Spleen (tissue), 11 donors: ENCODE results near the gene LMF1. TPM values are rescaled to one million over a fixed set of nuclear protein-coding genes. Genes with fewer than 3 reads are reported as not detected.
A peak's percentile ranks its signal among the peaks of the same experiment; 100 is the strongest.

Experiments used
- DNase-seq: peaks from one replicate; pipeline ENCODE4 v3.0.0-alpha.2; 2020
- H3K27ac ChIP-seq, 8 donors: fragments of 200-600 bp; sonication (generic) in 7 of 8; 1 replicate in 4 of 8; 2 replicates in 4 of 8; pipeline versions ENCODE4 v1.5.0 to v1.8.0; 2016 to 2021; ENCODE audit warnings: inconsistent platforms in 4 of 8, mild to moderate bottlenecking in 4 of 8, moderate library complexity in 1 of 8
- H3K27me3 ChIP-seq, 7 donors: fragments of 200-600 bp; sonication (generic) in 6 of 7; replicated peaks in 1 of 7; 1 replicate in 4 of 7; 2 replicates in 3 of 7; pipeline versions ENCODE4 v1.5.0 to v1.8.0; 2016 to 2021; ENCODE audit warnings: inconsistent platforms in 3 of 7, mild to moderate bottlenecking in 1 of 7
- H3K36me3 ChIP-seq, 6 donors: fragments of 200-600 bp; sonication (generic) in 5 of 6; 1 replicate in 4 of 6; 2 replicates in 2 of 6; pipeline versions ENCODE4 v1.5.0 to v1.8.0; 2016 to 2021; ENCODE audit warnings: inconsistent platforms in 2 of 6
- H3K4me1 ChIP-seq, 6 donors: fragments of 200-600 bp; sonication (generic) in 5 of 6; 1 replicate in 3 of 6; 2 replicates in 3 of 6; pipeline versions ENCODE4 v1.5.0 to v1.8.0; 2016 to 2021; ENCODE audit warnings: inconsistent platforms in 3 of 6
- H3K4me3 ChIP-seq, 8 donors: fragments of 200-600 bp; sonication (generic) in 7 of 8; 1 replicate in 4 of 8; 2 replicates in 4 of 8; pipeline versions ENCODE4 v1.5.0 to v1.8.0; 2016 to 2021; ENCODE audit warnings: inconsistent platforms in 4 of 8, mild to moderate bottlenecking in 4 of 8, moderate library complexity in 2 of 8
- H3K9me3 ChIP-seq, 8 donors: fragments of 200-600 bp; sonication (generic) in 7 of 8; 1 replicate in 4 of 8; 2 replicates in 4 of 8; pipeline versions ENCODE4 v1.5.0 to v1.8.0; 2016 to 2021; ENCODE audit warnings: inconsistent platforms in 4 of 8
- POLR2A ChIP-seq, 3 donors: fragments of 450-650 bp; IDR thresholded peaks; one replicate each; pipeline ENCODE4 v1.5.1; 2017; ENCODE audit warnings: antibody characterized with exemption in 3 of 3, mild to moderate bottlenecking in 1 of 3
- POLR2AphosphoS5 ChIP-seq, 3 donors: sonication (generic); formaldehyde crosslinking; IDR thresholded peaks; one replicate each; pipeline ENCODE4 v1.5.1; 2017; ENCODE audit warnings: antibody characterized with exemption in 3 of 3
- WGBS, 5 donors: extraction: QIAGEN DNeasy Blood & Tissue Kit in 3 of 5; methylation state at CpG; one replicate each; pipeline versions ENCODE4 v1.1.5 to v1.1.7; 2013 to 2018; 5-methylcytosine and 5-hydroxymethylcytosine counted together
- intact Hi-C: fragments of 100-400 bp; cut with DNase I; formaldehyde crosslinking; loops from one replicate; pipeline ENCODE4 v1.15.0; 2023; ENCODE audit warnings: low total_unique reads
- polyA plus RNA-seq, 3 donors: library from polyadenylated mRNA; stranded (reverse); fragments of 200-250 nt; gene quantifications; one replicate each; pipeline ENCODE4 v1.2.1, GENCODE V29; 2013
- total RNA-seq, 7 donors: library from RNA; depleted of rRNA in 3 of 7; stranded (reverse); fragments of >200 nt in 3 of 7; fragmentation: NEBNext Ultra II Directional in 4 of 7; extraction: Animal tissue kit (Norgen Biotek cat#: 25700) in 4 of 7; gene quantifications; one replicate each; pipeline versions ENCODE4 v1.1.0 to v1.2.1, GENCODE V29; 2016 to 2021
- TF ChIP-seq, protein P1 (sequence below), 11 experiments: fragments of 200-600 bp in 7 of 11; fragments of 450-650 bp in 4 of 11; sonication (generic) in 4 of 11; IDR thresholded peaks in 8 of 11; conservative IDR thresholded peaks in 3 of 11; 1 replicate in 7 of 11; 2 replicates in 4 of 11; pipeline versions ENCODE4 v1.4.0 to v1.8.0; 2016 to 2021; ENCODE audit warnings: antibody characterized with exemption in 11 of 11, inconsistent platforms in 4 of 11, mild to moderate bottlenecking in 1 of 11
- donor health status: healthy with polysubstance abuse.
- donor health status: DM: no; HTN: no; CAD: no; lungs with moderate emphysema.
- donor health status: DM: no; HTN: no; CAD: no.
- donor health status: Bipolar disorder and iron deficiency.
- donor health status: healthy.
- donor health status: DM: no; HTN: no; CAD: no.
- donor health status: DM: yes; HTN: yes; CAD: no.

The LMF1 gene
- total and polyA plus RNA-seq, 10 donors, result 10.4 to 57.6 (median 32.5) TPM

DNA sequence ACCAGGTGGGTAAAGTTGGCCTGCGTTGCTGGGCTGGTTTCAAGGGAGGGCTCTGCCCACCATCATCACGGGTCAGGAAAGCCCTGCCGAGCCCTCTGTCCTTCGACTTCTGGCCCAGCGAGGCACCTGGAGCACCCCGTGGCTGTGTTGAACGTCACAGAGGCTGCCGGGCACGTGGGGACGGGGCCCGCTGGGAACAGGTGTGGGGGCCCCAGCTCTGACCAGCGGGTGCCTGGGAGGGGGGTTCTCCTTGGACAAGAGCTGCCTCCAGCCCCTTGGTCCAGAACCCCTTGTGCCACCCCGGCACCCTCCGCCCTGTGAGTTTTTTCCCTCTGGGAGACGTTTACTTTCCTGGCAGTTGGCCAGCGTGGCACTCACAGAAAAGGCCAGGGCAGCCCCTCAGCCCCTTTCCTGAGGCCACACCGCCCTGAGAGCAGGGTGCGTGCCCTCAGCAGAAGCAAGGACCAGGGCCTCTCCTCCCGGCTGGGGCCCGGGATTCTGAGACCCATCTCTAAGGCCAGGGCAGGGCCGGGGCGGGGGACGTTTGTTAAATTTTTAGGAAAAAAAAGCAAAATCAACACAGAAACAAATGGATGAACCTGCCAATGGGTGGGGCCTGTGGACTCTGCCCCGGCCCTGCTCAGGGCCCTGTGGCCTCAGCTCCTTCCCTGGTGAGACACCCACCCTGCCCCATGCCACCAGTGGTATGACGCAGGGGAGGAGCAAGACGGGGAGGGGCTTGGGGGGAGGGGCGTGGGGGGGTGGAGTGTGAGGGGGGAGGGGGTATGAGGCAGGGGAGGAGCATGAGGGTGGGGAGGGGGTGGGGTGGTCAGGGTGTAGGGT is 139.0 kb downstream of the LMF1 start:
- Histone ChIP-seq H3K27me3 (peaks cover 0 to 49% (median 0%) of the 10 kb centered on the region in 7 donors), H3K4me3 (no peak overlapping the region), H3K9me3 (peaks cover 4 to 29% (median 18%) of the 10 kb centered on the region in 8 donors), H3K36me3 (no peaks in the 10 kb centered on the region), H3K27ac (peak overlapping the region in 2 of 8 donors; percentile 15 to 17), H3K4me1 (peaks cover 0 to 18% (median 7%) of the 10 kb centered on the region in 6 donors)
- TF ChIP-seq POLR2AphosphoS5 (IDR thresholded peaks at IDR 0.05) (no peak), POLR2A (IDR thresholded peaks at IDR 0.05) (no peak)
- TF ChIP-seq, protein P1, sequence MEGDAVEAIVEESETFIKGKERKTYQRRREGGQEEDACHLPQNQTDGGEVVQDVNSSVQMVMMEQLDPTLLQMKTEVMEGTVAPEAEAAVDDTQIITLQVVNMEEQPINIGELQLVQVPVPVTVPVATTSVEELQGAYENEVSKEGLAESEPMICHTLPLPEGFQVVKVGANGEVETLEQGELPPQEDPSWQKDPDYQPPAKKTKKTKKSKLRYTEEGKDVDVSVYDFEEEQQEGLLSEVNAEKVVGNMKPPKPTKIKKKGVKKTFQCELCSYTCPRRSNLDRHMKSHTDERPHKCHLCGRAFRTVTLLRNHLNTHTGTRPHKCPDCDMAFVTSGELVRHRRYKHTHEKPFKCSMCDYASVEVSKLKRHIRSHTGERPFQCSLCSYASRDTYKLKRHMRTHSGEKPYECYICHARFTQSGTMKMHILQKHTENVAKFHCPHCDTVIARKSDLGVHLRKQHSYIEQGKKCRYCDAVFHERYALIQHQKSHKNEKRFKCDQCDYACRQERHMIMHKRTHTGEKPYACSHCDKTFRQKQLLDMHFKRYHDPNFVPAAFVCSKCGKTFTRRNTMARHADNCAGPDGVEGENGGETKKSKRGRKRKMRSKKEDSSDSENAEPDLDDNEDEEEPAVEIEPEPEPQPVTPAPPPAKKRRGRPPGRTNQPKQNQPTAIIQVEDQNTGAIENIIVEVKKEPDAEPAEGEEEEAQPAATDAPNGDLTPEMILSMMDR (IDR thresholded peaks at IDR 0.05 in 8 of 11, conservative IDR thresholded peaks at IDR 0.05 in 3 of 11), result no peak
- DNase-seq, result no peak
- WGBS, 5 donors, result 62 to 70% (median 66%) methylated on average over 15 to 27 of the region's 27 CpGs
- intact Hi-C loops, result no loop called here

DNA sequence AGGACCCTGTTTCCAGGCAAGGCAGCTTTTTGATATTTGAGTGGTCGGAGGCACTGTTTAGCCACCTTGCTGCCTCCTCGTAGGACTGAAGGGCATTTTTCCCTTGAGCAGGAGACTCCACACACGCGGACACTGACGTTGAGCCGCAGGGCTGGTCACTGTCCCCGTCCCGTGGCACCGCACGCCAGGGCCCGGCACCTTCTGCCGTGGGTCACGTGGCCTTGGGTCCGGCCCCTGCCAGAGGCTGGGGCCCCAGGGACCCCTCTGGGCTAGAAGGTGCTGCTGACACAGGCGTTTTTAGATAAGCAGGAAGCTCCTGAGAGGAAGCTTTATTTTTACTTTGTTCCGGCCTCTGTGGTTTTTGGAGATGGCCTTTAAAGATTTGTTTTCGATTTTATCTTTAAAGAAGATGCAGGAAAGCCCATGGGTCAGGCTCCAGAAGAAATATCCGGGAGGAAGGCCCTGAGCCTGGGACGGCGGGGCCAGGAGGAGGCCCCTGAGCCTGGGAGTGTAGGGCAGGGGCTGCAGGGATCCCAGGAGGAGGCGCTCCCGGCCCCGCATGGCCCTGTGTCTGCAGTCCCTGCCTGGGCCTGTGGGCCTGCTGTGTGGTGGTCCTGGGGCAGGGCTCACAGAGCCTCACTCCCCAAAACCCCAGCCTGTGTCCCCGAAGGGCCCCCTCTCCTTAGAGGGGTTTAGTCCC is 139.8 kb downstream of the LMF1 start:
- DNase-seq, result no peak
- H3K9me3 ChIP-seq, result peaks cover 0 to 22% (median 10%) of the 10 kb centered on the region in 8 donors
- no peak overlapping the region for H3K4me3 ChIP-seq
- peak overlapping the region in 2 of 8 donors; percentile 15 to 17 for H3K27ac ChIP-seq
- H3K4me1 ChIP-seq, result peaks cover 0 to 18% (median 7%) of the 10 kb centered on the region in 6 donors
- H3K27me3 ChIP-seq, result peaks cover 0 to 52% (median 0%) of the 10 kb centered on the region in 7 donors
- TF ChIP-seq, protein P1 (IDR thresholded peaks at IDR 0.05 in 8 of 11, conservative IDR thresholded peaks at IDR 0.05 in 3 of 11), result no peak
- peak in 2 of 3 donors; percentile 54 to 58 for TF ChIP-seq POLR2AphosphoS5 (IDR thresholded peaks at IDR 0.05)
- intact Hi-C loops, result no loop called here
- 20 to 41% (median 27%) methylated on average over 16 to 24 of the region's 24 CpGs for WGBS, 5 donors
- H3K36me3 ChIP-seq, result no peaks in the 10 kb centered on the region

DNA sequence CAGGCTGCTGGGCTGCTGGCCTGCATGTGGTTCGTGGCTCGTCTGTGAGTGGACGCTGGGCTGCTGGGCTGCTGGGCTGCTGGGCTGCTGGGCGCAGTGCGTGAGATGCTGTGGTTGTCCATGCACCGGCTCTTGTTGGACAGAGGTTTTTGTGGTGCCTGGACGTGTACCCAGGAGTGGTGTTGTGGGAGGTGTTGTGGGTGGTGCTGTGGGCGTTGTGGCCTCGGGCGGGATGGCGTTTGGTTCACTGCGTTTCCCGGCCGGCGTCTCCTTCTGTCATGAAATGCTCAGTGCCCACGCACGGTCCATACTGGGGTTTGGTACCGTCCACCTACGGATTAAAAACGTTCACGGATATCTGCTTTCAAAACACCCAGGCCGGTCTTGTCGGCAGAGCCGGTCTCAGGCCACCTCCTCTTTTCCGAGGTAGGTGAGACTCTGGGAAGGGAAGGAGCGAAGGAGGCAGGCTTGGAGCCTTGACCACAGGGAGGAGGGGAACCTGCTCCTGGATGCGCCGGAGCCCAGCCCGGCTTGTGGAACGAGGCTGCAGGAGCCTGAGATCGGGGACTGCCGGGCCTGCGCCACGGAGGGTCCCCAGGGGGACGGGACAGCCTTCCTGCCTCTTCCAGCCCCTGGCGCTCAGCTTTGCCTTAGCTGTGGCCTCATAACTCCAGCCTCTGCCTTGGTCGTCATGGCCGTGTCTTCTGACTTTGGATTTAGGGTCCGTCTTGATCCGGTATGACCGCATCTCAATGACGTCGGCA is 140.5 kb downstream of the LMF1 start:
- Histone ChIP-seq H3K9me3 (peaks cover 0 to 14% (median 3%) of the 10 kb centered on the region in 8 donors), H3K4me1 (peaks cover 0 to 25% (median 9%) of the 10 kb centered on the region in 6 donors), H3K4me3 (no peak overlapping the region), H3K36me3 (no peaks in the 10 kb centered on the region), H3K27me3 (peaks cover 0 to 60% (median 0%) of the 10 kb centered on the region in 7 donors), H3K27ac (no peak overlapping the region)
- intact Hi-C loops, result no loop called here
- TF ChIP-seq POLR2A (IDR thresholded peaks at IDR 0.05) (no peak), POLR2AphosphoS5 (IDR thresholded peaks at IDR 0.05) (no peak)
- TF ChIP-seq, protein P1 (IDR thresholded peaks at IDR 0.05 in 8 of 11, conservative IDR thresholded peaks at IDR 0.05 in 3 of 11), result no peak
- DNase-seq, result no peak
- WGBS, 5 donors, result 81 to 88% (median 84%) methylated on average over 27 to 43 of the region's 43 CpGs
